ENCODE results near the gene SEPTIN1.

- TF ChIP-seq EZH2 (IDR thresholded peaks at IDR 0.05; ENCODE audit: borderline replicate concordance, low read depth, low read length, severe bottlenecking), result no peak
- no peak for TF ChIP-seq POLR2A (IDR thresholded peaks at IDR 0.05; ENCODE audit: low read depth, low read length)
- TF ChIP-seq CTCF (IDR thresholded peaks at IDR 0.05; ENCODE audit: extremely low read depth in 1 of 2, insufficient read depth in 1 of 2, low read depth in 1 of 2, low read length in 2 of 2), result no peak
- no peak for TF ChIP-seq JUN (IDR thresholded peaks at IDR 0.05; ENCODE audit: borderline replicate concordance, insufficient read depth, insufficient read length, low read depth)
- TF ChIP-seq POLR2AphosphoS5 (IDR thresholded peaks at IDR 0.05; ENCODE audit: insufficient read depth, low read depth, low read length), result no peak
Measured at GRCh38 chr16:30358577-30358936, 23.8 kb downstream of the SEPTIN1 start.

Data from endothelial cell of umbilical vein (primary cell).